ENCODE results near the gene EPB41L1.

The EPB41L1 gene

GRCh38 chr20:36155991-36156390, 1.5 kb downstream of the EPB41L1 start:
- DNase-seq: no peak

DNA sequence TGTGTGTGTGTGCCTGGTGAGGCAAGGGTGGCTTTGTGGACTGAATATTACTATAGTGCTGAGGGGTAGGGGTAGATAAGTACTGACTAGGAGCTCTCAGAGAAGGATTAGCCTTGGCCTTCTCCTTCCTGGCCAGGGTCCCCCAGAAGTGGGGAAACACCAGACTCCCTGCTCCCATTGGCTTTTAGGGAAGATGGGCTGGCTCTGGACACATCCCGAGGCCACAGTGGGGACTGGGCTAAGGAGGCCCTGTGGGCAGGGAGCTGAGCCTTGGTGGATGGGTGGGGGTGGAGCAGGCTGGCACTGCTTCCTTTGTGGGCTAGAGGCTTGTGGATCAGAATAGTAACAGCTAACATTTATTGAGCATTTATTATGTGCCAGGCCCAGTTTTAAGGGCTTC, 3.1 kb downstream of the EPB41L1 start:
- DNase-seq: no peak

- DNase-seq: no peak
These were observed 3.7 kb downstream of the EPB41L1 start for GRCh38 chr20:36158160-36158741.

DNA sequence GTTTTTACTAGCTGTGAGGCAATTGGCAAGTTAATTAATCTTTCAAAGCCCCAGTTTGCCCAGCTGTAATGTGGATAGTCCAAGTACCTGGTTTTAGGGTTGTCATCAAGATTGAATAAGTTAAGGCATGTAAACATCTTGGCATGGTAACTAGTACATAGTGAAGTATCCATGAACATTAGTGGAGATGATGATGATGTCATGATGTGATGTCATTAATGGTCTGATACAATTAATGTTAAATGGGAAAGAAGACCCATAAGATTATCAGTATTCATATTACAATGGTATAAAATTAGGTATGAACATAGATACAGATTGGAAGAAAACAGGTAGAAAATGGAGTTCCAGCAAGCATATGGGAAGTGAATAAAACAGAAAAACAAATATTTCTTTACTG, 5.3 kb downstream of the EPB41L1 start:
- no peak for DNase-seq

GRCh38 chr20:36162272-36162966, 7.9 kb downstream of the EPB41L1 start:
- no peak for DNase-seq

DNA sequence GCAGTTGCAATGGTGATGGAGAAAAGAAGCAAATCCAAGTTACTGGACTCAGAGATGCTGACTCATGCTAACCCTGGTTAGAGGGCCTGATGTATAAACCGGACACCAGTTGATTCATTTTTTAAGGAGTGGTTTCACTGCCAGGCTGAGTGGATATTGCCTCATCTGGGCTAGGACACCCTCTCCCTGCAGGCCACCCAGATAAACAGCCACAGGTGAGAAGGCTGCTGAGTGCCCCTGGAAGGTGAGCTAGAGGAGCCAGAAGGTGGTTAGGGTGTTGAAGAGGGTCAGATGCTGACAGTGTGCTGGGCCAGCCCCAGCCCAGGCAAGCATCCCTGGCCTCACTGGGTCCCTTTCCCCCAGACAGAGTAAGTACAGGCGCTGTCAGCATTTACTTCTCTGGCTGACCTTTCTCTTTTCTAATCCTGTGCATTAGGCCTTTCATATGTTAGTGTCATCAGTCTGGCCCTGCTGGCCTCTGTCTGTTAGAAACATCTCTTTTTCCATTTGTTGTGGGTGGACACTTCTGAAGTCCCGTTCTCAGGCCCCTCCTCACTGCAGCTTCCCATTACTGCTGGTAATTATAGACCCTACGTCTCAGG, 13.5 kb downstream of the EPB41L1 start:
- no peak for DNase-seq

DNA sequence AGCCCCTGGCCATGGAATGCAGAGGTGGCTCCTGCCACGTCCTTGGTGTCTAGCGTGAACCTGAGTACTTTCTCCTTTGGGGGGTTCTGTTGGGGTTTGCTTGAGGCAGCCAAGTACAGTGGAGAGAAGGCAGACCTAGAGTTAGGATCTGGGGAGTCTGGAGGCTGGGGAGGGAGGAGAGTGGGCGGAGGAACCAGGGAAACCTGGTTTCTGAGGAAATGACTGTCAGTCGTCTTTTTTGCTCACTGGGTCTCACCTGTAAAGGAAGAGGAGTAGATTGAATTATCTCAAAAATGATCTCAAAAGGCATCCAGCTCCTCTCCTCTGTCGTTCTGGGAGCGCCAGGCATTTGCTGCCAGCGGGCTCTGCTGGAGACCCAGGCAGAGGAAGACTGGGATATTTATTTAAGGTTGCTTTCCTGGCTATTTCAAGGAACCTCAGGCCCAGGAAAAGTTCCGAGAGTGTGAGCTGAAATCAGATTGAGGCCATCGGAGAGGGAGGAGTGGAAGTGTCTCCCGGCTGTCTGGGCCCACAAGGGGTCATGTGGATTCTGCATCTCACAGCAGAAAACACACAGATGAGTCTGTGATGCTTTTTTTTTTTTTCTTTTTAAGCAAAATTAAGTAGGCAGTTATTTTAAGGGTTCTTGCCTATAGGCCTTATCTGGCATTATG, 16.1 kb downstream of the EPB41L1 start:
- no peak for DNase-seq

- no peak for DNase-seq
These were observed 19.0 kb downstream of the EPB41L1 start for GRCh38 chr20:36173451-36173933.

DNA sequence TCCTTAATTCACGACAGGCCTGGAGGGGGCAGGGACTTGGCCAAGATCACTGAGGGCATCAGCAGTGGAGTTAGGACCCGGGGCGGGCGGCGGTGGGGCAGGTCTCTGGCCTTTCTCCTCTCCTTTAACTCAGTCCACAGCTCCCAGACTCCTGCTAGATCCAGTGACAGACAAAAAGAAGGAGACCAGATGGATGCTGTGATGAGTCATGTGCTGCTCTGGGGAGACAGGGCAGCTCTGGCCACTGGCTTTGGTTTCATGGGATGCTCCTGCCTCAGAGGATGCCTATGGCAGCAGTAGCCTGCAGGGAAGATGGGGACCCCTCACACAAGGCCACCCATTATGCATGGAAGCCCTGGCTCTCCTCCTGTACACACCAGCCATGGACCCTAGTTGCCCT, 20.5 kb downstream of the EPB41L1 start:
- DNase-seq: no peak

- no peak for DNase-seq
These were observed 21.0 kb downstream of the EPB41L1 start for GRCh38 chr20:36175475-36175995.

DNA sequence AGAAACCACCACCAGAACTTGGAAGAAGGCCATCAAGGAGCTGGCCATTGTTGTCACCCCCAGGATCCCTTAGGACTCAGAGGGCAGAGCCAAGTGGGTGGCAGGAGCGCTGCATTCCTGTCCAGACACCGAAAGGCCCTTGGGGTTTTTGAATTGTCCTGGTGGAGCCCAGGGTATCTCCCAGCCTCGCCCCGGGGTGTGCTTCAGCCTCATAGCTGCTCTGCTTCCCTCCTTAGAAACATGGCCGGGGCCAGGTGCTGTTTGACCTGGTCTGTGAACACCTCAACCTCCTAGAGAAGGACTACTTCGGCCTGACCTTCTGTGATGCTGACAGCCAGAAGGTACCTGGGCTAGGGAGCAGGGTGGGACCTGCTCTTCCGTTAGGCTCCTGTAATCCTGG, 23.2 kb downstream of the EPB41L1 start:
- DNase-seq: no peak

DNA sequence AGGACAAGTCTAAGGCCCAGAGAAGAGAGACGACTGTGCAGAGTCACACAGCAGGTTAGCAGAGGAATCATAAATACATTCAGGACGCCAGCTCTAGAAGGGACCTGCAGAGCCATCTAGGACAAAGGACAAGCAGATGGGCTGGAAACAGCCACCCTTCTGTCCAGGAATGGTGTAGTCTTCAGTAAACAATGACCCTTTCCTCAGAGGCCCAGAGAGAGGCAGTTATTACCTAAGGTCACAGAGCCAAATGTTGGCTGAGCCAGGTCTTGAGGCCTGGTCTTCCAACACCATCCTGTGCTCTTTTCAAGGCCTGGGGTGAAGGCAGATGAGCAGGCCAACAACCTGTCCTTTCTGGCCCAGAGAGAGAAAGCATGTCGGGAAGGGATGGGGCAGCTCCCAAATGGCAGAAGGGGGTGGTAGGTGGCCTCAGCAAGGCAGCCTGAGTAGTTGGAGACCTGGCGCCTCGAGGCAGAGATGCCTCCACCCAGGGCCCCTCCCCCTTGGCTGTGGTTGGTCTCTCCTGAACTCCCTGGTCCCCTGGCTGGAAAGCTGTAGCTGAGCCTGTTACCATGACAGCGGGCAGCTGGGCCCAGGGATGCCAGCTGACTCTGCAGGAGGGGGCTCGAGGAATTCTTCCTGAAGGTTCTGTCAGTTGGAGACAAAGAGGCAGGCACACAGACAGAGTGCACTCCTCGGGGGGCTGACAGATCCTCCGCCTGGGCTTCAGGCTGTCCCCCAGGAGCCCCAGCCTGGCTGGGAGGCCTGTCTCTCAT, 24.8 kb downstream of the EPB41L1 start:
- DNase-seq: no peak

GRCh38 chr20:36180323-36180722, 25.8 kb downstream of the EPB41L1 start:
- DNase-seq: no peak

GRCh38 chr20:36181934-36182603, 27.5 kb downstream of the EPB41L1 start:
- no peak for DNase-seq

- no peak for DNase-seq
These were observed 28.1 kb downstream of the EPB41L1 start for GRCh38 chr20:36182604-36183154.

GRCh38 chr20:36183155-36183944, 28.8 kb downstream of the EPB41L1 start:
- DNase-seq: no peak

GRCh38 chr20:36184816-36185776, 30.6 kb downstream of the EPB41L1 start:
- DNase-seq: no peak

- no peak for DNase-seq
These were observed 39.6 kb downstream of the EPB41L1 start for GRCh38 chr20:36193977-36194712.

- no peak for DNase-seq
These were observed 42.1 kb downstream of the EPB41L1 start for GRCh38 chr20:36196676-36197075.
